Spleen (tissue), 11 donors: Measurements from ENCODE around the gene RRAS2. TPM values are rescaled to one million over a fixed set of nuclear protein-coding genes. Genes with fewer than 3 reads are reported as not detected.

ENCODE experiments used
- DNase-seq: peaks from one replicate; pipeline ENCODE4 v3.0.0-alpha.2; 2020
- H3K27ac ChIP-seq, 8 donors: fragments of 200-600 bp; sonication (generic) in 7 of 8; 1 replicate in 4 of 8; 2 replicates in 4 of 8; pipeline versions ENCODE4 v1.5.0 to v1.8.0; 2016 to 2021; ENCODE audit warnings: inconsistent platforms in 4 of 8, mild to moderate bottlenecking in 4 of 8, moderate library complexity in 1 of 8
- H3K27me3 ChIP-seq, 7 donors: fragments of 200-600 bp; sonication (generic) in 6 of 7; replicated peaks in 1 of 7; 1 replicate in 4 of 7; 2 replicates in 3 of 7; pipeline versions ENCODE4 v1.5.0 to v1.8.0; 2016 to 2021; ENCODE audit warnings: inconsistent platforms in 3 of 7, mild to moderate bottlenecking in 1 of 7
- H3K36me3 ChIP-seq, 6 donors: fragments of 200-600 bp; sonication (generic) in 5 of 6; 1 replicate in 4 of 6; 2 replicates in 2 of 6; pipeline versions ENCODE4 v1.5.0 to v1.8.0; 2016 to 2021; ENCODE audit warnings: inconsistent platforms in 2 of 6
- H3K4me1 ChIP-seq, 6 donors: fragments of 200-600 bp; sonication (generic) in 5 of 6; 1 replicate in 3 of 6; 2 replicates in 3 of 6; pipeline versions ENCODE4 v1.5.0 to v1.8.0; 2016 to 2021; ENCODE audit warnings: inconsistent platforms in 3 of 6
- H3K4me3 ChIP-seq, 8 donors: fragments of 200-600 bp; sonication (generic) in 7 of 8; 1 replicate in 4 of 8; 2 replicates in 4 of 8; pipeline versions ENCODE4 v1.5.0 to v1.8.0; 2016 to 2021; ENCODE audit warnings: inconsistent platforms in 4 of 8, mild to moderate bottlenecking in 4 of 8, moderate library complexity in 2 of 8
- H3K9me3 ChIP-seq, 8 donors: fragments of 200-600 bp; sonication (generic) in 7 of 8; 1 replicate in 4 of 8; 2 replicates in 4 of 8; pipeline versions ENCODE4 v1.5.0 to v1.8.0; 2016 to 2021; ENCODE audit warnings: inconsistent platforms in 4 of 8
- CTCF ChIP-seq, 11 experiments: fragments of 200-600 bp in 7 of 11; fragments of 450-650 bp in 4 of 11; sonication (generic) in 4 of 11; IDR thresholded peaks in 8 of 11; conservative IDR thresholded peaks in 3 of 11; 1 replicate in 7 of 11; 2 replicates in 4 of 11; pipeline versions ENCODE4 v1.4.0 to v1.8.0; 2016 to 2021; ENCODE audit warnings: antibody characterized with exemption in 11 of 11, inconsistent platforms in 4 of 11, mild to moderate bottlenecking in 1 of 11
- POLR2A ChIP-seq, 3 donors: fragments of 450-650 bp; IDR thresholded peaks; one replicate each; pipeline ENCODE4 v1.5.1; 2017; ENCODE audit warnings: antibody characterized with exemption in 3 of 3, mild to moderate bottlenecking in 1 of 3
- POLR2AphosphoS5 ChIP-seq, 3 donors: sonication (generic); formaldehyde crosslinking; IDR thresholded peaks; one replicate each; pipeline ENCODE4 v1.5.1; 2017; ENCODE audit warnings: antibody characterized with exemption in 3 of 3
- WGBS, 5 donors: extraction: QIAGEN DNeasy Blood & Tissue Kit in 3 of 5; methylation state at CpG; one replicate each; pipeline versions ENCODE4 v1.1.5 to v1.1.7; 2013 to 2018; 5-methylcytosine and 5-hydroxymethylcytosine counted together
- intact Hi-C: fragments of 100-400 bp; cut with DNase I; formaldehyde crosslinking; loops from one replicate; pipeline ENCODE4 v1.15.0; 2023; ENCODE audit warnings: low total_unique reads
- polyA plus RNA-seq, 3 donors: library from polyadenylated mRNA; stranded (reverse); fragments of 200-250 nt; gene quantifications; one replicate each; pipeline ENCODE4 v1.2.1, GENCODE V29; 2013
- total RNA-seq, 7 donors: library from RNA; depleted of rRNA in 3 of 7; stranded (reverse); fragments of >200 nt in 3 of 7; fragmentation: NEBNext Ultra II Directional in 4 of 7; extraction: Animal tissue kit (Norgen Biotek cat#: 25700) in 4 of 7; gene quantifications; one replicate each; pipeline versions ENCODE4 v1.1.0 to v1.2.1, GENCODE V29; 2016 to 2021
- donor health status: healthy with polysubstance abuse.
- donor health status: DM: no; HTN: no; CAD: no; lungs with moderate emphysema.
- donor health status: DM: no; HTN: no; CAD: no.
- donor health status: Bipolar disorder and iron deficiency.
- donor health status: healthy.
- donor health status: DM: no; HTN: no; CAD: no.
- donor health status: DM: yes; HTN: yes; CAD: no.

The RRAS2 gene
- total and polyA plus RNA-seq, 10 donors, result 23.7 to 45.8 (median 36.9) TPM

- no peak overlapping the region for H3K4me3 ChIP-seq
- H3K9me3 ChIP-seq, result no peaks in the 10 kb centered on the region
- H3K27ac ChIP-seq, result no peak overlapping the region
- TF ChIP-seq POLR2A (IDR thresholded peaks at IDR 0.05), result no peak
- TF ChIP-seq CTCF (IDR thresholded peaks at IDR 0.05 in 8 of 11, conservative IDR thresholded peaks at IDR 0.05 in 3 of 11), result no peak
- no peak for TF ChIP-seq POLR2AphosphoS5 (IDR thresholded peaks at IDR 0.05)
- H3K4me1 ChIP-seq, result peaks cover 7 to 22% (median 17%) of the 10 kb centered on the region in 6 donors
- H3K27me3 ChIP-seq, result peaks cover 0 to 12% (median 0%) of the 10 kb centered on the region in 7 donors
- H3K36me3 ChIP-seq, result no peaks in the 10 kb centered on the region
- DNase-seq, result no peak
- intact Hi-C loops, result no loop called here
Observed at GRCh38 chr11:14240221-14240620, 118.8 kb downstream of the RRAS2 start.

- no peaks in the 10 kb centered on the region for H3K36me3 ChIP-seq
- WGBS, 5 donors, result 25 to 45% (median 32%) methylated on average over 9 of the region's 9 CpGs
- no peaks in the 10 kb centered on the region for H3K9me3 ChIP-seq
- H3K27me3 ChIP-seq, result peaks cover 0 to 16% (median 0%) of the 10 kb centered on the region in 7 donors
- TF ChIP-seq POLR2AphosphoS5 (IDR thresholded peaks at IDR 0.05) (peak in 2 of 3 donors; percentile 39 to 66), POLR2A (IDR thresholded peaks at IDR 0.05) (no peak)
- H3K27ac ChIP-seq, result peak overlapping the region in 5 of 8 donors; percentile 24 to 67 (median 47)
- H3K4me1 ChIP-seq, result peaks cover 7 to 22% (median 17%) of the 10 kb centered on the region in 6 donors
- peak overlapping the region in 1 of 8 donors; percentile 32 for H3K4me3 ChIP-seq
- intact Hi-C loops, result no loop called here
- peak; percentile 85 for DNase-seq
Observed at GRCh38 chr11:14237444-14237961, 121.5 kb downstream of the RRAS2 start.

- intact Hi-C loops, result no loop called here
- Histone ChIP-seq H3K36me3 (no peaks in the 10 kb centered on the region), H3K4me1 (peaks cover 7 to 22% (median 17%) of the 10 kb centered on the region in 6 donors), H3K9me3 (no peaks in the 10 kb centered on the region), H3K27me3 (peaks cover 0 to 25% (median 0%) of the 10 kb centered on the region in 7 donors), H3K4me3 (no peak overlapping the region), H3K27ac (no peak overlapping the region)
- 87 to 100% (median 93%) methylated on average over 1 of the region's 1 CpG for WGBS, 5 donors
- no peak for TF ChIP-seq POLR2A (IDR thresholded peaks at IDR 0.05)
- no peak for TF ChIP-seq POLR2AphosphoS5 (IDR thresholded peaks at IDR 0.05)
- TF ChIP-seq CTCF (IDR thresholded peaks at IDR 0.05 in 8 of 11, conservative IDR thresholded peaks at IDR 0.05 in 3 of 11), result no peak
- no peak for DNase-seq
Observed at GRCh38 chr11:14235701-14236100, 123.3 kb downstream of the RRAS2 start.

GRCh38 chr11:14234446-14234845 is 124.5 kb downstream of the RRAS2 start:
- Histone ChIP-seq H3K9me3 (no peaks in the 10 kb centered on the region), H3K4me1 (peaks cover 7 to 22% (median 17%) of the 10 kb centered on the region in 6 donors), H3K27ac (no peak overlapping the region), H3K36me3 (no peaks in the 10 kb centered on the region), H3K4me3 (no peak overlapping the region), H3K27me3 (peaks cover 0 to 32% (median 0%) of the 10 kb centered on the region in 7 donors)
- intact Hi-C loops, result no loop called here
- 60 to 92% (median 67%) methylated on average over 6 of the region's 6 CpGs for WGBS, 5 donors
- TF ChIP-seq POLR2AphosphoS5 (IDR thresholded peaks at IDR 0.05) (no peak), POLR2A (IDR thresholded peaks at IDR 0.05) (no peak), CTCF (IDR thresholded peaks at IDR 0.05 in 8 of 11, conservative IDR thresholded peaks at IDR 0.05 in 3 of 11) (no peak)
- DNase-seq, result no peak
